G401 (cell line): Measurements from ENCODE around the gene ELK1. TPM values are rescaled to one million over a fixed set of nuclear protein-coding genes. Genes with fewer than 3 reads are reported as not detected.
"Not testable (repeated sequence)": the region's sequence is repeated elsewhere in the genome, so short reads cannot be mapped to it uniquely, and the experiment has no call there.

Source experiments
- DNase-seq: peaks from one replicate; pipeline ENCODE4 v3.0.0-alpha.2; 2015; ENCODE audit warnings: low spot score
- in situ Hi-C: cut with HindIII; loops from 2 replicates; pipeline ENCODE4 v1.10.0; 2016; ENCODE audit warnings: low sequenced_read_pairs, mixed read lengths
- total RNA-seq: library from RNA; depleted of rRNA; stranded (reverse); fragments of >200 nt; shearing (Covaris generic); gene quantifications from 2 replicates; pipeline ENCODE4 v1.2.3, GENCODE V29; 2014; rRNA removed

The ELK1 gene
- 31.8 and 40.6 TPM in 2 replicates for total RNA-seq

- in situ Hi-C loops, result no loop called here
- DNase-seq, result peak; percentile 98
Measured at GRCh38 chrX:47650164-47651042, at the start of gene ELK1. ELK1 (minus strand) TSS chrX:47650563; CDS start chrX:47641441, 9,122 bp downstream.

GRCh38 chrX:47697181-47697580 is 46.8 kb upstream of the ELK1 start:
- no peak for DNase-seq
- in situ Hi-C loops, result no loop called here

GRCh38 chrX:47690175-47690574 is 39.8 kb upstream of the ELK1 start:
- no peak for DNase-seq
- in situ Hi-C loops, result no loop called here

- DNase-seq, result no peak
Measured at GRCh38 chrX:47687263-47687662, 36.9 kb upstream of the ELK1 start.

GRCh38 chrX:47683829-47684205 is 33.5 kb upstream of the ELK1 start:
- in situ Hi-C loops, result no loop called here
- DNase-seq, result no peak

More at GRCh38 chrX:47687263-47687662, 36.9 kb upstream of the ELK1 start:
- in situ Hi-C loops, result no loop called here

- in situ Hi-C loops, result no loop called here
Measured at GRCh38 chrX:47683184-47683828, 32.9 kb upstream of the ELK1 start.

GRCh38 chrX:47675959-47676859 is 25.8 kb upstream of the ELK1 start:
- in situ Hi-C loops, DNase-seq: not testable (repeated sequence)

More at GRCh38 chrX:47683184-47683828, 32.9 kb upstream of the ELK1 start:
- DNase-seq, result no peak

- in situ Hi-C loops, result no loop called here
- no peak for DNase-seq
Measured at GRCh38 chrX:47674776-47675175, 24.4 kb upstream of the ELK1 start.

GRCh38 chrX:47665797-47666196 is 15.4 kb upstream of the ELK1 start:
- in situ Hi-C loops, DNase-seq: not testable (repeated sequence)

- in situ Hi-C loops, result no loop called here
- DNase-seq, result no peak
Measured at GRCh38 chrX:47664737-47665136, 14.4 kb upstream of the ELK1 start.

- in situ Hi-C loops, result no loop called here
- DNase-seq, result no peak
Measured at GRCh38 chrX:47662144-47662657, 11.8 kb upstream of the ELK1 start.

- DNase-seq, result no peak
- in situ Hi-C loops, result no loop called here
Measured at GRCh38 chrX:47661539-47661938, 11.2 kb upstream of the ELK1 start.

- in situ Hi-C loops, result no loop called here
- DNase-seq, result no peak
Measured at GRCh38 chrX:47659421-47659726, 9.0 kb upstream of the ELK1 start.

GRCh38 chrX:47658684-47659420 is 8.5 kb upstream of the ELK1 start, which contains the start of gene UXT:
UXT (minus strand) TSS chrX:47659180; CDS start chrX:47658927, 253 bp downstream.
- in situ Hi-C loops, result no loop called here
- DNase-seq, result peak; percentile 92

- in situ Hi-C loops, result no loop called here
- no peak for DNase-seq
Measured at GRCh38 chrX:47658301-47658683, 7.9 kb upstream of the ELK1 start.

- no peak for DNase-seq
- in situ Hi-C loops, result no loop called here
Measured at GRCh38 chrX:47651043-47651905, 911 bp upstream of the ELK1 start.

GRCh38 chrX:47649781-47650163 is 591 bp downstream of the ELK1 start:
- in situ Hi-C loops, result no loop called here
- no peak for DNase-seq

- DNase-seq, result no peak
- in situ Hi-C loops, result no loop called here
Measured at GRCh38 chrX:47649271-47649670, 1.1 kb downstream of the ELK1 start.
